ENCODE measurements around the gene TBC1D9. TPM values are rescaled to one million over a fixed set of nuclear protein-coding genes. Genes with fewer than 3 reads are reported as not detected.

The TBC1D9 gene
- total RNA-seq, 6 experiments from 2014 or later: 6.6 to 17.9 (median 9.4) TPM

DNA sequence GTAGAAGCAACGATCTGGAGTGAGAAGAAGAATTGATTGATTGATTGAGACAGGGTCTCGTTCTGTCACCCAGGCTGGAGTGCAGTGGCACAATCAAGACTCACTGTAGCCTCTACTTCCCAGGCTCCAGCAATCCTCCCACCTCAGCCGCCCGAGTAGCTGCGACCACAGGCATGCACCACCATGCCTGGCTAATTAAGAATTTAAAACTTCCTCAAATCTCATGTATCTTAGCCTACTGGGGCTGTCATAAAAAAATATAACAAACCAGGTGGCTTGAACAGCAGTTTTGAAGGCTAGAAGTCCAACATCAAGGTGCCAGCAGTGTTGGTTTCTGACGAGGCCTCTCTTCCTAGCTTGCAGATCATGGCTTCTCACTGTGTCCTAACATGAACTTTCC lies 18.3 kb upstream of the TBC1D9 start:
- TF ChIP-seq POLR2A (IDR thresholded peaks at IDR 0.05): no peak
- TF ChIP-seq, protein P1, sequence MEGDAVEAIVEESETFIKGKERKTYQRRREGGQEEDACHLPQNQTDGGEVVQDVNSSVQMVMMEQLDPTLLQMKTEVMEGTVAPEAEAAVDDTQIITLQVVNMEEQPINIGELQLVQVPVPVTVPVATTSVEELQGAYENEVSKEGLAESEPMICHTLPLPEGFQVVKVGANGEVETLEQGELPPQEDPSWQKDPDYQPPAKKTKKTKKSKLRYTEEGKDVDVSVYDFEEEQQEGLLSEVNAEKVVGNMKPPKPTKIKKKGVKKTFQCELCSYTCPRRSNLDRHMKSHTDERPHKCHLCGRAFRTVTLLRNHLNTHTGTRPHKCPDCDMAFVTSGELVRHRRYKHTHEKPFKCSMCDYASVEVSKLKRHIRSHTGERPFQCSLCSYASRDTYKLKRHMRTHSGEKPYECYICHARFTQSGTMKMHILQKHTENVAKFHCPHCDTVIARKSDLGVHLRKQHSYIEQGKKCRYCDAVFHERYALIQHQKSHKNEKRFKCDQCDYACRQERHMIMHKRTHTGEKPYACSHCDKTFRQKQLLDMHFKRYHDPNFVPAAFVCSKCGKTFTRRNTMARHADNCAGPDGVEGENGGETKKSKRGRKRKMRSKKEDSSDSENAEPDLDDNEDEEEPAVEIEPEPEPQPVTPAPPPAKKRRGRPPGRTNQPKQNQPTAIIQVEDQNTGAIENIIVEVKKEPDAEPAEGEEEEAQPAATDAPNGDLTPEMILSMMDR (IDR thresholded peaks at IDR 0.05): no peak
- Histone ChIP-seq H3K27ac (no peak overlapping the region), H3K36me3 (no peaks in the 10 kb centered on the region), H3K9me3 (no peaks in the 10 kb centered on the region), H3K27me3 (no peaks in the 10 kb centered on the region), H3K4me3 (no peak overlapping the region), H3K4me1 (no peaks in the 10 kb centered on the region)
- ATAC-seq: no peak
- WGBS (ENCODE audit: insufficient coverage, low coverage, low lambda C conversion rate, missing lambda C conversion rate): 86% methylated on average over 5 of the region's 6 CpGs
- no peak for DNase-seq
- intact Hi-C loops (cut with DNase I): no loop called here

DNA sequence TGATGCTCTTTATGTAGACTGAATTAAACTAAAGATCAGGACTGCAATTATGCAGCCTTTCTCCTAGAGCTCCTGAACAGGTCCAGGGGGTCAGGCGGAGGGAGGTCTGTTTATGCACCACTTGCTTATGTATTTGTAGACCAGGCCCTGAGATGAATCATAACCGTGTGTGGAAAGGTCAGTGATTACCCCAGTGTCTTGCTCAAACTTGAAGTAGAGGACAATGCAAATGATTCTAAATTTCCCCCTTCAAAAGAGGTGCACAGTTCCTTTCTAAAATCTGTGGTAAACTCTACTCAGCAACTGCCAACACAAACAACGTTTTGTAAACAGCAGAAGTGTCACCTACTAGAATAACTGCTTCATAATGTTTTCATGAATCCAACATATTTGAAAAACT lies 13.0 kb upstream of the TBC1D9 start:
- H3K36me3 ChIP-seq: no peaks in the 10 kb centered on the region
- no peak overlapping the region for H3K4me3 ChIP-seq
- no peaks in the 10 kb centered on the region for H3K4me1 ChIP-seq
- no peaks in the 10 kb centered on the region for H3K27me3 ChIP-seq
- TF ChIP-seq, protein P1 (IDR thresholded peaks at IDR 0.05): no peak
- no peak for TF ChIP-seq POLR2A (IDR thresholded peaks at IDR 0.05)
- H3K27ac ChIP-seq: no peak overlapping the region
- intact Hi-C loops (cut with DNase I): no loop called here
- WGBS (ENCODE audit: insufficient coverage, low coverage, low lambda C conversion rate, missing lambda C conversion rate): 59% methylated on average over 3 of the region's 3 CpGs
- ATAC-seq: no peak
- no peaks in the 10 kb centered on the region for H3K9me3 ChIP-seq
- DNase-seq: no peak

DNA sequence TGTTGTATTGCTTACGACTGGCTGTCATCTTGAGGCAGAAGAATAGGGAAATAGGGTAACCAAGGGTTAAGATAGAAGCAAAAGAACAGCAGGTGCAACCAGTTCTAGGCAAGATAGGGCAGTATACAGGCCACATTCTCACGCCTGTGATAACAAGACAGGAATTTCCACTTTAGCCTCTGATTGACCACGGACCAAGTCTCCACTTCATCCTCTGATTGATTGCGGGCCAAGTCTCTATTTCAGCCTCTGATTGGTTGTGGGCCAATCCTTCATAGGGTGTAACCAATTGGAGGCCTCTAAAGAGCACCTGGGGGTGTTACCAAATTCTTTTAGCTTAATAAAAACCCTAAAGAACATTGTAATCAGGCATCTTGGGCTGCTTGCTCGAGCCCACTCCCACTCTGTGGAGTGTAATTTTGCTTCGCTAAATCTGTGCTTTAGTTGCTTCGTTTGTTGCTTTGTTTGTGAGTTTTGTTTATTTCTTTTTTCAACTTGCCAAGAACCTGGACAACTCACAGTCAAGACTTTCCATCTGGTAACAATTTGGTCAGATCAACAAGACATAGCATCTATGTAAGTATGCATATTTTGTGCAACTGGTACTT lies 8.7 kb upstream of the TBC1D9 start:
- no peak for TF ChIP-seq POLR2A (IDR thresholded peaks at IDR 0.05)
- TF ChIP-seq, protein P1 (IDR thresholded peaks at IDR 0.05): no peak
- Histone ChIP-seq H3K4me3 (no peak overlapping the region), H3K9me3 (no peaks in the 10 kb centered on the region), H3K27ac (no peak overlapping the region), H3K27me3 (no peaks in the 10 kb centered on the region), H3K36me3 (no peaks in the 10 kb centered on the region), H3K4me1 (no peaks in the 10 kb centered on the region)
- intact Hi-C loops (cut with DNase I): no loop called here
- no peak for ATAC-seq
- WGBS (ENCODE audit: insufficient coverage, low coverage, low lambda C conversion rate, missing lambda C conversion rate): 71% methylated on average over 7 of the region's 7 CpGs
- no peak for DNase-seq

DNA sequence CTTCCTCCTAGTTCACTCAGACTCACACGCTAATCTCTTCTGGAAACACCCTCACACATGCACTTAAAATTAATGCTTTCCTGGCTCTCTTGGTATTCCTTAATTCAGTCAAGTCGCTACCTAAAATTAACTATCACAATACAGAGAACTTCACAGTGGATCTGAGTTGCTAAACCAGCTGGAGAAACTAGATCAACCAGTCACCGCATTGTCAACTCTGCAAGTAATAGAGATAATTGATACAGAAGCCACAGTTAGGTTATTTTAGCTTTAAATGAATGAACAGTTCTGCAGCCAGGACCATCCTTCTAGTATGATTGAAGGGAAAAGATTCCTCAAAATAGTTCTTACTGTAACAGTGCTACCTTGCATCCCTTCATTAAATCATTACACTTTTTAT lies 6.0 kb upstream of the TBC1D9 start:
- ATAC-seq (no peak), DNase-seq (no peak)
- intact Hi-C loops (cut with DNase I): no loop called here
- no peaks in the 10 kb centered on the region for H3K27me3 ChIP-seq
- WGBS (ENCODE audit: insufficient coverage, low coverage, low lambda C conversion rate, missing lambda C conversion rate): 85% methylated on average over 3 of the region's 3 CpGs
- H3K27ac ChIP-seq: no peak overlapping the region
- no peak for TF ChIP-seq POLR2A (IDR thresholded peaks at IDR 0.05)
- TF ChIP-seq, protein P1 (IDR thresholded peaks at IDR 0.05): no peak
- no peaks in the 10 kb centered on the region for H3K4me1 ChIP-seq
- no peaks in the 10 kb centered on the region for H3K36me3 ChIP-seq
- no peaks in the 10 kb centered on the region for H3K9me3 ChIP-seq
- no peak overlapping the region for H3K4me3 ChIP-seq

DNA sequence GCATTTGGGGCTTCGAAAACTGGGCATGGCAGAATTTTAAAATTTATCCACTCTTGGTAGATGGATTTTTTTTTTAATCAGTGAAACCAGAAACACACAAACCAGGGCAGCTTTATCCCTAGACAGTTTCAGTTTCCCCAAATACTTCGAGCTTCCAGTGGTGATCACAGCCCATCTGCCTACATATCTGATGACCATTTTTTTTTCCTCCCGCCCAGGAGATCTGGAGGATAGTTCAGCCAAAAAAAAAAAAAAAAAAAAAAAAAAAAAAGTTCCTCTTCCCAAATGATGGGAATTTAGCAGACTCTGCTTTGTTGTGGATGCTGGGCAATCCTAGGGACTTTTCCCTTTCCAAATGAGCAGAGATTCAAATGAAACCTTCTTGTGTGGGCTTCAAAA lies 1.0 kb upstream of the TBC1D9 start:
- no peak for ATAC-seq
- TF ChIP-seq, protein P1 (IDR thresholded peaks at IDR 0.05): no peak
- TF ChIP-seq POLR2A (IDR thresholded peaks at IDR 0.05): no peak
- intact Hi-C loops (cut with DNase I): no loop called here
- Histone ChIP-seq H3K27ac (peak overlapping the region; percentile 91 to 99 (median 96)), H3K9me3 (no peaks in the 10 kb centered on the region), H3K27me3 (no peaks in the 10 kb centered on the region), H3K36me3 (no peaks in the 10 kb centered on the region), H3K4me3 (peak overlapping the region; percentile 56 to 74 (median 71)), H3K4me1 (no peaks in the 10 kb centered on the region)
- WGBS (ENCODE audit: insufficient coverage, low coverage, low lambda C conversion rate, missing lambda C conversion rate): 28% methylated on average over 3 of the region's 3 CpGs
- no peak for DNase-seq

Data from right lobe of liver (tissue), 6 donors.